Measurements from ENCODE around the gene TBC1D20. TPM values are rescaled to one million over a fixed set of nuclear protein-coding genes. Genes with fewer than 3 reads are reported as not detected.
"Not testable (repeated sequence)": the region's sequence is repeated elsewhere in the genome, so short reads cannot be mapped to it uniquely, and the experiment has no call there.

Gene TBC1D20
- 41.2 TPM for polyA plus RNA-seq (2013, experiment 1 of 2; ENCODE audit: insufficient read length)
- polyA plus RNA-seq (2013, experiment 2 of 2; ENCODE audit: insufficient read length): 34.5 TPM

GRCh38 chr20:462199-462991 is at the start of gene TBC1D20:
TBC1D20 (minus strand) TSS chr20:462533; CDS start chr20:462405, 128 bp downstream.
- peak; percentile 88 for DNase-seq

GRCh38 chr20:510328-511057 is 48.2 kb upstream of the TBC1D20 start:
- DNase-seq: not testable (repeated sequence)

- not testable (repeated sequence) for DNase-seq
Measured at GRCh38 chr20:508364-508787, 46.0 kb upstream of the TBC1D20 start.

- no peak for DNase-seq
Measured at GRCh38 chr20:507761-508332, 45.5 kb upstream of the TBC1D20 start.

GRCh38 chr20:507006-507758 is 44.8 kb upstream of the TBC1D20 start:
- DNase-seq: no peak

GRCh38 chr20:504632-505075 is 42.3 kb upstream of the TBC1D20 start:
- no peak for DNase-seq

- DNase-seq: no peak
Measured at GRCh38 chr20:503048-503737, 40.9 kb upstream of the TBC1D20 start.

- no peak for DNase-seq
Measured at GRCh38 chr20:497979-498378, 35.6 kb upstream of the TBC1D20 start.

GRCh38 chr20:496126-496696 is 33.9 kb upstream of the TBC1D20 start:
- DNase-seq: no peak

GRCh38 chr20:492159-492558 is 29.8 kb upstream of the TBC1D20 start:
- no peak for DNase-seq

- no peak for DNase-seq
Measured at GRCh38 chr20:487655-488054, 25.3 kb upstream of the TBC1D20 start.

- no peak for DNase-seq
Measured at GRCh38 chr20:483815-484644, 21.7 kb upstream of the TBC1D20 start.

- DNase-seq: no peak
Measured at GRCh38 chr20:481167-481566, 18.8 kb upstream of the TBC1D20 start.

GRCh38 chr20:480044-480443 is 17.7 kb upstream of the TBC1D20 start:
- no peak for DNase-seq

- peak; percentile 26 for DNase-seq
Measured at GRCh38 chr20:479487-479886, 17.2 kb upstream of the TBC1D20 start.

- DNase-seq: peak; percentile 69
Measured at GRCh38 chr20:478949-479429, 16.7 kb upstream of the TBC1D20 start.

- DNase-seq: peak; percentile 55
Measured at GRCh38 chr20:478010-478948, 15.9 kb upstream of the TBC1D20 start.

- not testable (repeated sequence) for DNase-seq
Measured at GRCh38 chr20:476561-477249, 14.4 kb upstream of the TBC1D20 start.
